GM12875 (cell line): ENCODE results near the gene SHISA4.

Experiments
- H3K4me3 ChIP-seq: one replicate; pipeline ENCODE4 v1.5.1; 2011; ENCODE audit warnings: low read depth, low read length, control low read depth
- CTCF ChIP-seq: IDR thresholded peaks from 2 replicates; pipeline ENCODE4 v1.5.1; 2011; ENCODE audit warnings: low read depth, mild to moderate bottlenecking, control low read depth, inconsistent platforms, low read length, moderate library complexity, borderline replicate concordance; ENCODE audit not compliant: insufficient read depth

The SHISA4 gene

GRCh38 chr1:201882665-201883132 lies 6.0 kb upstream of the SHISA4 start:
- TF ChIP-seq CTCF = peak; percentile 23; the same call in 1 of the 2 replicates
- H3K4me3 ChIP-seq = no peak overlapping the region

- no peak overlapping the region for H3K4me3 ChIP-seq
- TF ChIP-seq CTCF = no peak
Measured at GRCh38 chr1:201883266-201883665, 5.4 kb upstream of the SHISA4 start.

GRCh38 chr1:201883786-201884185 lies 4.9 kb upstream of the SHISA4 start:
- TF ChIP-seq CTCF = no peak
- no peak overlapping the region for H3K4me3 ChIP-seq

GRCh38 chr1:201884425-201884824 lies 4.3 kb upstream of the SHISA4 start:
- H3K4me3 ChIP-seq = no peak overlapping the region
- no peak for TF ChIP-seq CTCF

GRCh38 chr1:201885531-201886075 lies 3.1 kb upstream of the SHISA4 start:
- no peak for TF ChIP-seq CTCF
- H3K4me3 ChIP-seq = no peak overlapping the region

GRCh38 chr1:201886103-201886885 lies 2.4 kb upstream of the SHISA4 start:
- no peak for TF ChIP-seq CTCF
- H3K4me3 ChIP-seq = no peak overlapping the region

- TF ChIP-seq CTCF = no peak
- H3K4me3 ChIP-seq = no peak overlapping the region
Measured at GRCh38 chr1:201887116-201887866, 1.4 kb upstream of the SHISA4 start.
